ENCODE results near the gene TBC1D2B.

DNA sequence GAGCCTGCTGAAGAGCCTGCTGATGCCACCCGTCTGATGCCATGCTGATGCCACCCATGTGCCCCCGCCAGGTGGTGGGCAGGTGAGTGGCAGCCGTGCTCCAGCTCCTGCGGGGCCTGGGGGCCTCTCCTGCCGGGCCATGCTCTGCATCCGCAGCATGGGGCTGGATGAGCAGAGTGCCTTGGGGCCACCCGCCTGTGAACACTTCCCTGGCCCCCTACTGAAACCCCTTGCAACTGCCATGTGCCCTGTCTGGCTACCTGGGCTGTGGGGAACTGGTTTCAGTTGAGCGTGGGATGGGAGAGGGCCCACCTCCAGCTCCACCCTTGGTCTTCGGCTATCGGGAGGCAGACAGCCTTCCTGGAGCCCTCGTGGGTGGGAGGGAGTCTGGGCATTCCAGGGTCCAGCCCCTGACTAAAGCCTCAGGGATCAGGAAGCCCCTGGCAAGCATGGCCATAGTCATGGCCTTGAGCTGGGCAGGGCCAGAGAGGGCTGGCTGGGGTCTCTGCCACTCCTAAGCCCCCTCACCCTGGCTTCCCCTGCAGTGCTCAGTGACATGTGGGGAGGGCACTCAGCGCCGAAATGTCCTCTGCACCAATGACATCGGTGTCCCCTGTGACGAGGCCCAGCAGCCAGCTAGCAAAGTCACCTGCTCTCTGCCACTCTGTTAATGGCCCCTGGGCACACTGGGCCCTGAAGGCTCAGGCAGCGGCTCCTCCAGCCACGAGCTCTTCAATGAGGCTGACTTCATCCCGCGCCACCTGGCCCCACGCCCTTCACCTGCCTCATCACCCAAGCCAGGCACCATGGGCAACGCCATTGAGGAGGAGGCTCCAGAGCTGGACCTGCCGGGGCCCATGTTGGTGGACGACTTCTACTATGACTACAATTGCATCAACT is 92.2 kb downstream of the TBC1D2B start:
- TF ChIP-seq CTCF (IDR thresholded peaks at IDR 0.05; ENCODE audit: insufficient read depth, low read length, poor library complexity, severe bottlenecking) (no peak), EZH2phosphoT487 (conservative IDR thresholded peaks at IDR 0.05; ENCODE audit: low read length) (no peak)

All from SU-DHL-6 (cell line).